NT2/D1 (cell line): Measurements from ENCODE around the gene PEBP1.

ENCODE experiments used
- DNase-seq: peaks from one replicate; pipeline ENCODE4 v3.0.0-alpha.2; 2011; ENCODE audit warnings: low read depth, low spot score
- H3K27me3 ChIP-seq: 2 replicates; pipeline ENCODE4 v1.6.0; 2011; ENCODE audit warnings: mild to moderate bottlenecking; ENCODE audit not compliant: insufficient read length, insufficient read depth
- H3K36me3 ChIP-seq: 2 replicates; pipeline ENCODE4 v1.6.1; 2011; ENCODE audit warnings: mild to moderate bottlenecking, low read length, mixed read lengths; ENCODE audit not compliant: insufficient read depth, insufficient read length
- H3K4me1 ChIP-seq: 2 replicates; pipeline ENCODE4 v1.5.1; 2011; ENCODE audit not compliant: insufficient read depth, insufficient read length
- H3K4me3 ChIP-seq: 2 replicates; pipeline ENCODE4 v1.5.1; 2011; ENCODE audit warnings: low read depth; ENCODE audit not compliant: insufficient read length
- H3K9ac ChIP-seq: 2 replicates; pipeline ENCODE4 v1.6.0; 2011; ENCODE audit warnings: low read depth; ENCODE audit not compliant: insufficient read length
- H3K9me3 ChIP-seq: 2 replicates; pipeline ENCODE4 v1.5.1; 2011; ENCODE audit warnings: mild to moderate bottlenecking, low read length; ENCODE audit not compliant: insufficient read depth
- SUZ12 ChIP-seq: IDR thresholded peaks from 2 replicates; pipeline ENCODE4 v1.6.1; 2011; ENCODE audit not compliant: insufficient read length, insufficient read depth; ENCODE audit errors: extremely low read depth
- YY1 ChIP-seq: IDR thresholded peaks from 2 replicates; pipeline ENCODE4 v1.6.1; 2011; ENCODE audit not compliant: insufficient read length, insufficient read depth
- ZNF274 ChIP-seq: IDR thresholded peaks from 2 replicates; pipeline ENCODE4 v1.6.1; 2011; ENCODE audit warnings: mild to moderate bottlenecking, low read depth, low read length

Gene PEBP1

GRCh38 chr12:118102609-118103008, 33.3 kb upstream of the PEBP1 start:
- DNase-seq, result no peak
- Histone ChIP-seq H3K9me3 (no peaks in the 10 kb centered on the region), H3K4me3 (peak overlapping the region; percentile 90), H3K27me3 (no peaks in the 10 kb centered on the region), H3K4me1 (peaks cover 10% of the 10 kb centered on the region), H3K36me3 (peaks cover 6% of the 10 kb centered on the region), H3K9ac (peak overlapping the region; percentile 99)
- TF ChIP-seq ZNF274 (no peak), SUZ12 (no peak), YY1 (no peak)

GRCh38 chr12:118103201-118103600, 32.7 kb upstream of the PEBP1 start:
- H3K9me3 ChIP-seq, result no peaks in the 10 kb centered on the region
- no peak for TF ChIP-seq YY1
- no peak for TF ChIP-seq SUZ12
- no peak for TF ChIP-seq ZNF274
- peak overlapping the region; percentile 99 for H3K9ac ChIP-seq
- H3K4me1 ChIP-seq, result peaks cover 12% of the 10 kb centered on the region
- H3K36me3 ChIP-seq, result peaks cover 6% of the 10 kb centered on the region
- no peak for DNase-seq
- no peaks in the 10 kb centered on the region for H3K27me3 ChIP-seq
- H3K4me3 ChIP-seq, result peak overlapping the region; percentile 90

GRCh38 chr12:118103601-118104382, 32.1 kb upstream of the PEBP1 start, which contains the start of gene VSIG10:
Gene VSIG10, minus strand, starts transcription at chr12:118104011. Its CDS starts 340 bp downstream, at chr12:118103671.
- Histone ChIP-seq H3K27me3 (no peaks in the 10 kb centered on the region), H3K36me3 (peaks cover 6% of the 10 kb centered on the region), H3K4me1 (peaks cover 12% of the 10 kb centered on the region), H3K9ac (peak within 1 kb of the TSS; percentile 99), H3K4me3 (peak within 1 kb of the TSS; percentile 90), H3K9me3 (no peaks in the 10 kb centered on the region)
- peak; percentile 43 for DNase-seq
- no peak for TF ChIP-seq ZNF274

GRCh38 chr12:118107011-118107410, 28.9 kb upstream of the PEBP1 start:
- H3K36me3 ChIP-seq, result no peaks in the 10 kb centered on the region
- H3K9me3 ChIP-seq, result no peaks in the 10 kb centered on the region
- TF ChIP-seq SUZ12 (no peak), YY1 (no peak), ZNF274 (no peak)
- peaks cover 7% of the 10 kb centered on the region for H3K4me1 ChIP-seq
- H3K27me3 ChIP-seq, result no peaks in the 10 kb centered on the region
- DNase-seq, result no peak
- no peak overlapping the region for H3K9ac ChIP-seq
- no peak overlapping the region for H3K4me3 ChIP-seq

- Histone ChIP-seq H3K36me3 (no peaks in the 10 kb centered on the region), H3K27me3 (no peaks in the 10 kb centered on the region), H3K4me3 (no peak overlapping the region), H3K9ac (no peak overlapping the region), H3K4me1 (peaks cover 5% of the 10 kb centered on the region), H3K9me3 (no peaks in the 10 kb centered on the region)
- DNase-seq, result no peak
- TF ChIP-seq SUZ12, result no peak
- TF ChIP-seq YY1, result no peak
- TF ChIP-seq ZNF274, result no peak
Measured at GRCh38 chr12:118107694-118108093, 28.2 kb upstream of the PEBP1 start.

GRCh38 chr12:118109088-118109487, 26.8 kb upstream of the PEBP1 start:
- no peak for TF ChIP-seq YY1
- Histone ChIP-seq H3K27me3 (no peaks in the 10 kb centered on the region), H3K4me1 (peaks cover 5% of the 10 kb centered on the region), H3K36me3 (no peaks in the 10 kb centered on the region), H3K9me3 (no peaks in the 10 kb centered on the region), H3K4me3 (no peak overlapping the region), H3K9ac (no peak overlapping the region)
- DNase-seq, result no peak

GRCh38 chr12:118119449-118119879, 16.5 kb upstream of the PEBP1 start:
- peaks cover 7% of the 10 kb centered on the region; the same call in 1 of the 2 replicates for H3K9me3 ChIP-seq
- H3K36me3 ChIP-seq, result no peaks in the 10 kb centered on the region
- H3K9ac ChIP-seq, result no peak overlapping the region
- no peaks in the 10 kb centered on the region for H3K4me1 ChIP-seq
- H3K4me3 ChIP-seq, result no peak overlapping the region
- TF ChIP-seq ZNF274 (no peak), YY1 (no peak), SUZ12 (no peak)
- DNase-seq, result no peak
- no peaks in the 10 kb centered on the region for H3K27me3 ChIP-seq
